GM20431 (cell line): ENCODE results near the gene EXOG.

ENCODE experiments used
- in situ Hi-C: fragments of 300-500 bp; cut with MseI, MboI; formaldehyde crosslinking; loops from one replicate; pipeline ENCODE4 v1.15.0; 2020; ENCODE audit warnings: low sequenced_read_pairs; ENCODE audit not compliant: unreplicated experiment

EXOG gene

GRCh38 chr3:38471260-38471857, 24.8 kb upstream of the EXOG start:
- in situ Hi-C loops: no loop called here

- in situ Hi-C loops: no loop called here
Measured at GRCh38 chr3:38472342-38472741, 23.8 kb upstream of the EXOG start.

- in situ Hi-C loops: no loop called here
Measured at GRCh38 chr3:38473229-38473628, 22.9 kb upstream of the EXOG start.

- in situ Hi-C loops: loop anchor here (25.0 kb wide), 1 partner anchor 338 kb away; the partner anchor contains the start of genes ACAA1 and MYD88
Measured at GRCh38 chr3:38474928-38475605, 21.1 kb upstream of the EXOG start.

GRCh38 chr3:38475716-38476115, 20.4 kb upstream of the EXOG start:
- in situ Hi-C loops: loop anchor here (25.0 kb wide), 1 partner anchor 338 kb away; the partner anchor contains the start of genes ACAA1 and MYD88

GRCh38 chr3:38476157-38476756, 19.9 kb upstream of the EXOG start:
- in situ Hi-C loops: loop anchor here (25.0 kb wide), 1 partner anchor 339 kb away; the partner anchor contains the start of genes ACAA1 and MYD88

GRCh38 chr3:38477057-38477820, 18.9 kb upstream of the EXOG start:
- in situ Hi-C loops: loop anchor here (25.0 kb wide), 1 partner anchor 340 kb away; the partner anchor contains the start of genes ACAA1 and MYD88

- in situ Hi-C loops: loop anchor here (25.0 kb wide), 1 partner anchor 341 kb away; the partner anchor contains the start of genes ACAA1 and MYD88
Measured at GRCh38 chr3:38477839-38478450, 18.2 kb upstream of the EXOG start.

GRCh38 chr3:38478901-38479300, 17.2 kb upstream of the EXOG start:
- in situ Hi-C loops: loop anchor here (25.0 kb wide), 1 partner anchor 342 kb away; the partner anchor contains the start of genes ACAA1 and MYD88

GRCh38 chr3:38479431-38480092, 16.6 kb upstream of the EXOG start:
- in situ Hi-C loops: loop anchor here (10.0 to 25.0 kb wide), 2 partner anchors 135 to 342 kb away; partner anchors contain the start of genes ACAA1, MYD88 and XYLB

- in situ Hi-C loops: loop anchor here (10.0 to 25.0 kb wide), 2 partner anchors 135 to 343 kb away; partner anchors contain the start of genes ACAA1, MYD88 and XYLB
Measured at GRCh38 chr3:38480093-38480445, 16.1 kb upstream of the EXOG start.

GRCh38 chr3:38480930-38481329, 15.2 kb upstream of the EXOG start:
- in situ Hi-C loops: loop anchor here (10.0 to 25.0 kb wide), 2 partner anchors 136 to 344 kb away; partner anchors contain the start of genes ACAA1, MYD88 and XYLB

GRCh38 chr3:38482951-38483350, 13.2 kb upstream of the EXOG start:
- in situ Hi-C loops: loop anchor here (10.0 to 25.0 kb wide), 2 partner anchors 138 to 346 kb away; partner anchors contain the start of genes ACAA1, MYD88 and XYLB

- in situ Hi-C loops: loop anchor here (10.0 to 25.0 kb wide), 2 partner anchors 143 to 350 kb away; partner anchors contain the start of genes ACAA1, MYD88 and XYLB
Measured at GRCh38 chr3:38487323-38487722, 8.8 kb upstream of the EXOG start.

- in situ Hi-C loops: loop anchor here (10.0 to 25.0 kb wide), 2 partner anchors 144 to 352 kb away; partner anchors contain the start of genes ACAA1, MYD88 and XYLB
Measured at GRCh38 chr3:38488949-38489348, 7.2 kb upstream of the EXOG start.

- in situ Hi-C loops: loop anchor here (10.0 to 25.0 kb wide), 2 partner anchors 145 to 352 kb away; partner anchors contain the start of genes ACAA1, MYD88 and XYLB
Measured at GRCh38 chr3:38489766-38490165, 6.4 kb upstream of the EXOG start.

GRCh38 chr3:38490281-38491030, 5.7 kb upstream of the EXOG start:
- in situ Hi-C loops: loop anchor here (25.0 kb wide), 1 partner anchor 353 kb away; the partner anchor contains the start of genes ACAA1 and MYD88

GRCh38 chr3:38491215-38491614, 4.9 kb upstream of the EXOG start:
- in situ Hi-C loops: loop anchor here (25.0 kb wide), 1 partner anchor 354 kb away; the partner anchor contains the start of genes ACAA1 and MYD88
